NCI-H69 (cell line): ENCODE data around the gene ZDHHC11B.
"Not testable (repeated sequence)": the region's sequence is repeated elsewhere in the genome, so short reads cannot be mapped to it uniquely, and the experiment has no call there.

Experiments used
- DNase-seq: peaks from one replicate; lab custom pipeline; 2025; lab: John Stamatoyannopoulos, UW

ZDHHC11B gene

GRCh38 chr5:766666-767431 lies 17.7 kb downstream of the ZDHHC11B start:
- no peak for DNase-seq

GRCh38 chr5:765948-766631 lies 18.4 kb downstream of the ZDHHC11B start:
- DNase-seq, result no peak

- no peak for DNase-seq
Measured at GRCh38 chr5:763998-764781, 20.3 kb downstream of the ZDHHC11B start.

- DNase-seq, result no peak
Measured at GRCh38 chr5:763397-763796, 21.1 kb downstream of the ZDHHC11B start.

- not testable (repeated sequence) for DNase-seq
Measured at GRCh38 chr5:762996-763395, 21.5 kb downstream of the ZDHHC11B start.

- DNase-seq, result no peak
Measured at GRCh38 chr5:761854-762710, 22.4 kb downstream of the ZDHHC11B start.

- no peak for DNase-seq
Measured at GRCh38 chr5:761059-761771, 23.3 kb downstream of the ZDHHC11B start.

GRCh38 chr5:760363-761058 lies 24.0 kb downstream of the ZDHHC11B start:
- no peak for DNase-seq

- DNase-seq, result no peak
Measured at GRCh38 chr5:759781-760362, 24.7 kb downstream of the ZDHHC11B start.

- DNase-seq, result peak; percentile 17
Measured at GRCh38 chr5:759111-759751, 25.3 kb downstream of the ZDHHC11B start.

GRCh38 chr5:758698-759053 lies 25.9 kb downstream of the ZDHHC11B start:
- DNase-seq, result no peak

GRCh38 chr5:757931-758697 lies 26.4 kb downstream of the ZDHHC11B start:
- DNase-seq, result no peak

- no peak for DNase-seq
Measured at GRCh38 chr5:757346-757930, 27.1 kb downstream of the ZDHHC11B start.

GRCh38 chr5:756865-757345 lies 27.6 kb downstream of the ZDHHC11B start:
- DNase-seq, result no peak

GRCh38 chr5:756171-756570 lies 28.4 kb downstream of the ZDHHC11B start:
- DNase-seq, result no peak

GRCh38 chr5:754143-754632 lies 30.3 kb downstream of the ZDHHC11B start:
- DNase-seq, result not testable (repeated sequence)

- not testable (repeated sequence) for DNase-seq
Measured at GRCh38 chr5:753567-754142, 30.9 kb downstream of the ZDHHC11B start.
